ENCODE measurements around the gene TRIM50. TPM values are rescaled to one million over a fixed set of nuclear protein-coding genes. Genes with fewer than 3 reads are reported as not detected.

TRIM50 gene
- total and polyA plus RNA-seq, 2 of the 13 experiments (the other 11 are each of a cell fraction or from before 2014, with no cell fraction given) = 4.2 to 24.5 TPM

DNA sequence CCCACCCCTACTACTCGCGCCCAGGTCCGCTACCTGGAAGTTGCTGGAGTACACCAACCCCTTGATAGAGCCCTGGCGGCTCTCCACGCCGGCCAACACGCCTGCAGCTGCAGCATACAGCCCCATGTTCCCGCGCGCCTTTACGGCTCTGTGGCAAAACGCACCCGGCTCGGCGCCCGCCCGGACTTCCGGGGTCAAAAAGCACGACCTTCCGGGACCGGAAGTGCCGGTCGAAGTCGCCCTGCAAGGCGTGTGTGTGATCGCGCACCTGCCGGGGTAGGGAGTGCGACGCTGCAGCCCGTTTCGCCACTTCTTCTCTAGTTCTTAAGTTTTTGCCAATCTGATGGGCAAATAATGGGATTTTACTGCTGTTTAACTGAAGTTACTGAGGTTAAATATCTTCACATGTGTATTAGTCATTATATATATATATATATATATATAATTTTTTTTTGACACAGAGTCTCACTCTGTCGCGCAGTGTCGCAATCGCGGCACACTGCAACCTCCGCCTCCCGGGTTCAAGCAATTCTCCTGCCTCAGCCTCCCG is 19.1 kb downstream of the TRIM50 start, which contains the start of gene NSUN5:
Gene NSUN5 (minus strand): TSS at position 162 of the 550 bp plus-strand sequence. CDS start 36 bp downstream, at position 126.
- DNase-seq (ENCODE audit: low spot score) (peak; percentile 74), FAIRE-seq (no peak), ATAC-seq (peak; percentile 91)
- peaks cover 7 to 18% of the 10 kb centered on the region in 2 experiments; a peak in 3 of 5 replicates for H3K36me3 ChIP-seq (replicated peaks in 1 of 2; ENCODE audit: control insufficient read depth in 1 of 2, insufficient read depth in 2 of 2, low read length in 2 of 2)
- H3K27me3 ChIP-seq (ENCODE audit: control insufficient read depth in 1 of 2, insufficient read depth in 2 of 2, low read length in 2 of 2) = no peaks in the 10 kb centered on the region; a peak in 1 of 5 replicates
- H3K4me2 ChIP-seq (ENCODE audit: low read depth, low read length) = peak within 1 kb of the TSS; percentile 92
- POLR2A ChIA-PET = interaction anchor here (1.3 kb wide), 2 partner anchors 35 to 102 kb away, joined by 3 read pairs; no protein-coding TSS in a partner anchor
- no peak within 1 kb of the TSS for H2AFZ ChIP-seq (ENCODE audit: low read length)
- intact Hi-C loops (cut with micrococcal nuclease; ENCODE audit: unreplicated experiment) = no loop called here
- peaks cover 22% of the 10 kb centered on the region for H3K4me1 ChIP-seq (ENCODE audit: insufficient read depth, low read length)
- peak within 1 kb of the TSS; percentile 76 for H3K9ac ChIP-seq (ENCODE audit: insufficient read depth, low read depth, low read length)
- 9% methylated on average over 21 of the region's 40 CpGs for WGBS (ENCODE audit: low lambda C conversion rate)
- CTCF ChIA-PET (ENCODE audit: low intra/inter-chr PET ratio, low total read pairs) = no interaction called here
- peak within 1 kb of the TSS; percentile 33 for H3K27ac ChIP-seq (ENCODE audit: extremely low read length, insufficient read depth, low read length)
- H3K9me3 ChIP-seq (ENCODE audit: low read length) = no peaks in the 10 kb centered on the region
- H4K20me1 ChIP-seq (ENCODE audit: insufficient read depth, low read length) = no peaks in the 10 kb centered on the region
- peaks cover 13% of the 10 kb centered on the region for H3K79me2 ChIP-seq (ENCODE audit: insufficient read depth, low read length)
- BruUV-seq (replicated peaks) = no TSS peak
- H3K4me3 ChIP-seq (replicated peaks in 1 of 3; ENCODE audit: insufficient read depth in 1 of 3, low read depth in 2 of 3, low read length in 3 of 3) = peak within 1 kb of the TSS; percentile 78 to 92 (median 82)
- in situ Hi-C loops (cut with HindIII; ENCODE audit: extremely low pct_ligation_motif_present, low pct_unique_long_range_greater_than_20kb) = no loop called here
- TF ChIP-seq SOX6 (IDR thresholded peaks at IDR 0.05) = no peak
- TF ChIP-seq SOX6 (CRISPR knock-in tag; IDR thresholded peaks at IDR 0.05) = peak; percentile 51
- TF ChIP-seq SALL2 (CRISPR knock-in tag; IDR thresholded peaks at IDR 0.05) = peak; percentile 93
- TF ChIP-seq ZNF746 (CRISPR knock-in tag; IDR thresholded peaks at IDR 0.05) = no peak
- peak; percentile 84; the same call in 1 of the 2 replicates for TF ChIP-seq YEATS2 (CRISPR knock-in tag; IDR thresholded peaks at IDR 0.05; ENCODE audit: borderline replicate concordance)
- TF ChIP-seq ZFP90 (CRISPR knock-in tag; IDR thresholded peaks at IDR 0.05; ENCODE audit: borderline replicate concordance) = peak; percentile 82
- TF ChIP-seq FOSL2 (CRISPR knock-in tag; IDR thresholded peaks at IDR 0.05) = peak; percentile 47; the same call in 1 of the 2 replicates
- no peak for TF ChIP-seq CENPX (CRISPR knock-in tag; IDR thresholded peaks at IDR 0.05)
- TF ChIP-seq ZNF558 (CRISPR knock-in tag; IDR thresholded peaks at IDR 0.05; ENCODE audit: borderline replicate concordance) = peak; percentile 89; the same call in 1 of the 2 replicates
- TF ChIP-seq, protein P1, sequence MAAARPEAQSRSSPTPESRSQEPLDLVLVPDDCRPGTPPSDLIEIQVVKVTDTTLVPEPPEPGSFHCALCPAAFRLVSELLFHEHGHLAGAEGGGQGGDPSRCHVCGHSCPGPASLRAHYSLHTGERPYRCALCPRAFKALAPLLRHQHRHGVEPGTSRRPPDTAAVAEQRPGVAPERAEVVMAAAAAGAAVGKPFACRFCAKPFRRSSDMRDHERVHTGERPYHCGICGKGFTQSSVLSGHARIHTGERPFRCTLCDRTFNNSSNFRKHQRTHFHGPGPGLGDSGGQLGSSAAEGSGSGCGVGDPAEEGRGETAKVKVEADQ (CRISPR knock-in tag; IDR thresholded peaks at IDR 0.05; ENCODE audit: borderline replicate concordance) = no peak
- TF ChIP-seq MXD4 (CRISPR knock-in tag; IDR thresholded peaks at IDR 0.05) = peak; percentile 90
- no peak for TF ChIP-seq BHLHE40 (IDR thresholded peaks at IDR 0.05; ENCODE audit: low read length)
- 0 out of 2 replicates have a peak, but pooled peaks have one; percentile 63 for TF ChIP-seq ZNF44 (CRISPR knock-in tag; IDR thresholded peaks at IDR 0.05)
- peak; percentile 70; the same call in 1 of the 2 replicates for TF ChIP-seq HOXD1 (CRISPR knock-in tag; IDR thresholded peaks at IDR 0.05)
- TF ChIP-seq GTF2F1 (IDR thresholded peaks at IDR 0.05; ENCODE audit: low read length) = no peak
- peak; percentile 48 for TF ChIP-seq TAF15 (IDR thresholded peaks at IDR 0.05; ENCODE audit: low read depth, low read length, poor library complexity, severe bottlenecking)
- TF ChIP-seq MIXL1 (CRISPR knock-in tag; IDR thresholded peaks at IDR 0.05) = peak; percentile 62; the same call in 1 of the 2 replicates
- TF ChIP-seq, protein P2, sequence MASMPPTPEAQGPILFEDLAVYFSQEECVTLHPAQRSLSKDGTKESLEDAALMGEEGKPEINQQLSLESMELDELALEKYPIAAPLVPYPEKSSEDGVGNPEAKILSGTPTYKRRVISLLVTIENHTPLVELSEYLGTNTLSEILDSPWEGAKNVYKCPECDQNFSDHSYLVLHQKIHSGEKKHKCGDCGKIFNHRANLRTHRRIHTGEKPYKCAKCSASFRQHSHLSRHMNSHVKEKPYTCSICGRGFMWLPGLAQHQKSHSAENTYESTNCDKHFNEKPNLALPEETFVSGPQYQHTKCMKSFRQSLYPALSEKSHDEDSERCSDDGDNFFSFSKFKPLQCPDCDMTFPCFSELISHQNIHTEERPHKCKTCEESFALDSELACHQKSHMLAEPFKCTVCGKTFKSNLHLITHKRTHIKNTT (CRISPR knock-in tag; IDR thresholded peaks at IDR 0.05) = no peak
- peak; percentile 64; the same call in 1 of the 2 replicates for TF ChIP-seq FOXK1 (CRISPR knock-in tag; IDR thresholded peaks at IDR 0.05; ENCODE audit: borderline replicate concordance, low read depth)
- peak; percentile 85; the same call in 1 of the 2 replicates for TF ChIP-seq ZNF564 (CRISPR knock-in tag; IDR thresholded peaks at IDR 0.05)
- TF ChIP-seq LBX2 (CRISPR knock-in tag; IDR thresholded peaks at IDR 0.05; ENCODE audit: borderline replicate concordance) = peak; percentile 87; the same call in 1 of the 2 replicates
- TF ChIP-seq MTA1 (CRISPR knock-in tag; IDR thresholded peaks at IDR 0.05; ENCODE audit: borderline replicate concordance) = 0 out of 2 replicates have a peak, but pooled peaks have one; percentile 34
- TF ChIP-seq, protein P3, sequence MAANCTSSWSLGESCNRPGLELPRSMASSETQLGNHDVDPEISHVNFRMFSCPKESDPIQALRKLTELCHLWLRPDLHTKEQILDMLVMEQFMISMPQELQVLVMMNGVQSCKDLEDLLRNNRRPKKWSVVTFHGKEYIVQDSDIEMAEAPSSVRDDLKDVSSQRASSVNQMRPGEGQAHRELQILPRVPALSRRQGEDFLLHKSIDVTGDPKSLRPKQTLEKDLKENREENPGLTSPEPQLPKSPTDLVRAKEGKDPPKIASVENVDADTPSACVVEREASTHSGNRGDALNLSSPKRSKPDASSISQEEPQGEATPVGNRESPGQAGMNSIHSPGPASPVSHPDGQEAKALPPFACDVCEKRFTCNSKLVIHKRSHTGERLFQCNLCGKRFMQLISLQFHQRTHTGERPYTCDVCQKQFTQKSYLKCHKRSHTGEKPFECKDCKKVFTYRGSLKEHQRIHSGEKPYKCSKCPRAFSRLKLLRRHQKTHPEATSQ (CRISPR knock-in tag; IDR thresholded peaks at IDR 0.05; ENCODE audit: borderline replicate concordance) = no peak
